DOHH2 (cell line): ENCODE results near the gene C1orf232.

Source experiments
- H3F3A ChIP-seq: fragments of 200-600 bp; sonication (generic), shearing (Covaris generic); 2 replicates; pipeline ENCODE4 v1.6.0; 2016; ENCODE audit warnings: antibody characterized with exemption, mild to moderate bottlenecking; ENCODE audit not compliant: control insufficient read depth, insufficient read depth
- H3K27ac ChIP-seq: fragments of 200-600 bp; sonication (generic); 2 replicates; pipeline ENCODE4 v1.5.1; 2014; ENCODE audit warnings: low read depth, mild to moderate bottlenecking, low read length, moderate library complexity
- H3K27me3 ChIP-seq: fragments of 200-600 bp; sonication (generic); 2 replicates; pipeline ENCODE4 v1.6.1; 2014; ENCODE audit warnings: mild to moderate bottlenecking, low read length, mixed read lengths; ENCODE audit not compliant: control insufficient read depth
- H3K36me3 ChIP-seq: fragments of 200-600 bp; sonication (generic); 2 replicates; pipeline ENCODE4 v1.6.1; 2014; ENCODE audit warnings: mild to moderate bottlenecking, low read length, moderate library complexity, mixed read lengths; ENCODE audit not compliant: control insufficient read depth
- H3K4me1 ChIP-seq: fragments of 200-600 bp; sonication (generic); 2 replicates; pipeline ENCODE4 v1.6.1; 2014; ENCODE audit warnings: mild to moderate bottlenecking, low read length, mixed read lengths; ENCODE audit not compliant: control insufficient read depth
- H3K4me2 ChIP-seq: fragments of 200-600 bp; sonication (generic); 2 replicates; pipeline ENCODE4 v1.6.0; 2014; ENCODE audit warnings: mild to moderate bottlenecking, low read length, moderate library complexity
- H3K4me3 ChIP-seq: fragments of 200-600 bp; sonication (generic); 2 replicates; pipeline ENCODE4 v1.5.1; 2014; ENCODE audit warnings: mild to moderate bottlenecking, low read length, mixed read lengths
- H3K79me2 ChIP-seq: fragments of 200-600 bp; sonication (generic); 2 replicates; pipeline ENCODE4 v1.6.1; 2014; ENCODE audit warnings: mild to moderate bottlenecking, low read length, mixed read lengths; ENCODE audit not compliant: control insufficient read depth
- H3K9me2 ChIP-seq: fragments of 200-600 bp; sonication (generic); replicated peaks from 2 replicates; pipeline ENCODE4 v1.6.1; 2014; ENCODE audit warnings: mild to moderate bottlenecking, low read length, mixed read lengths; ENCODE audit not compliant: control insufficient read depth
- H3K9me3 ChIP-seq: fragments of 200-600 bp; sonication (generic); 2 replicates; pipeline ENCODE4 v1.6.1; 2014; ENCODE audit warnings: antibody characterized with exemption, low read length, mixed read lengths; ENCODE audit not compliant: control insufficient read depth, insufficient read depth
- H4K20me1 ChIP-seq: fragments of 200-600 bp; sonication (generic); 2 replicates; pipeline ENCODE4 v1.6.0; 2014; ENCODE audit warnings: low read depth, mild to moderate bottlenecking, antibody characterized with exemption, low read length, moderate library complexity; ENCODE audit not compliant: control insufficient read depth, insufficient read depth
- EZH2phosphoT487 ChIP-seq: fragments of 200-600 bp; sonication (generic); IDR thresholded peaks from 2 replicates; pipeline ENCODE4 v1.6.1; 2017; ENCODE audit warnings: borderline replicate concordance, mild to moderate bottlenecking, antibody characterized with exemption, low read length, moderate library complexity, mixed read lengths
- TF ChIP-seq, protein P1 (sequence below): fragments of 200-600 bp; sonication (generic); IDR thresholded peaks from one replicate; pipeline ENCODE4 v1.5.1; 2014; ENCODE audit warnings: antibody characterized with exemption, mild to moderate bottlenecking, low read depth, low read length; ENCODE audit not compliant: poor library complexity, severe bottlenecking

Gene C1orf232

DNA sequence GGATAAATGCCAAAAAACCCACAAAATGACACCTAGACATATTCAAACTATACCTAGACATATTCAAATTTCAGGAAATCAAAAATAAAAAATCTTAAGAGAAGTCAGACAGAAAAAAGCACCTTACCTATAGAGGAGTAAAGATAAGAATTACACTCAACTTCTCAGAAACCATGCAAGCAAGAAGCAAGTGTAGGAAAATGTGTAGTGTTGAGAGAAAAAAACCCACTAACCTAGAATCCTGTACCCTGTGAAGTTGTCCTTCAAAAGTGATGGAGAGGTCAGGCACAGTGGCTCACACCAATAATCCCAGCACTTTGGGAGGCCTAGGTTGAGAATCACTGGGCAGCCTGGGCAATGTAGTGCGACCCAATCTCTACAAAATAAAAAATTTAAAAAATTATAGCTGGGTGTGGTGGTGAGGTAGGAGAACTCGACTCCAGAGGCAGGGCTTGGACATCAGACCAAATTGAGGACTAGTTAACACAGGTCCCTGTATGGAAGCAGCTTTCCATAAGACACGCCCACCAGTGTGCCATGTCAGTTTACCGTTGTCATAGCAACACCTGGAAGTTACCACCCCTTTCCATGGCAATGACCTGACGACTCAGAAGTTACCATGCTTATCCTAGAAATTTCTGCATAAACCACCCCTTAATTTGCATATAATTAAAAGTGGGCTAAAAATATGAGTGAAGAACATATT is 36.5 kb downstream of the C1orf232 start:
- Histone ChIP-seq H3K27me3 (no peaks in the 10 kb centered on the region), H3K79me2 (no peaks in the 10 kb centered on the region), H3K27ac (no peak overlapping the region)

DNA sequence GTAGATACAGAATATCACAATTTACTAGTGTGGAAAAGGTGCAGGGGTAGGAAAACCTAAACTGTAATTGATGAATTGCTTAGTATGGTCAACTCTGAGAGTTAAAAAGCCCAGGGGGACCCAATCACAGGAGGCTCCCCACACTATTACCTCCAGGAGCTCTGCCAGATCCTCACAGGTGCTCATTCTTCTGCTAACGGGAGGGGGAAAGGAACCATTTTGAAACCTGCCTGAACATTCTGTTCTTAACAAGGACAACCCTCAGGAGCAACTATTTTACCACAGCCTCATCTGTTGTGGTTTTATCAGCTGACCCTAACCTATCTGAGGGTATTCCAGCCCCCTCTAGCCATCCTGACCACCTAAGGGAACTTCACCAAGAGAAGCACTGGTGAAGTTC is 38.1 kb downstream of the C1orf232 start:
- Histone ChIP-seq H4K20me1 (no peaks in the 10 kb centered on the region), H3K79me2 (no peaks in the 10 kb centered on the region), H3K9me2 (no peaks in the 10 kb centered on the region), H3K4me2 (no peak overlapping the region), H3K27me3 (no peaks in the 10 kb centered on the region), H3K9me3 (no peaks in the 10 kb centered on the region), H3K4me1 (peaks cover 27% of the 10 kb centered on the region), H3K27ac (no peak overlapping the region), H3F3A (peaks cover 8% of the 10 kb centered on the region), H3K36me3 (no peaks in the 10 kb centered on the region), H3K4me3 (no peak overlapping the region)
- TF ChIP-seq EZH2phosphoT487 = no peak
- TF ChIP-seq, protein P1, sequence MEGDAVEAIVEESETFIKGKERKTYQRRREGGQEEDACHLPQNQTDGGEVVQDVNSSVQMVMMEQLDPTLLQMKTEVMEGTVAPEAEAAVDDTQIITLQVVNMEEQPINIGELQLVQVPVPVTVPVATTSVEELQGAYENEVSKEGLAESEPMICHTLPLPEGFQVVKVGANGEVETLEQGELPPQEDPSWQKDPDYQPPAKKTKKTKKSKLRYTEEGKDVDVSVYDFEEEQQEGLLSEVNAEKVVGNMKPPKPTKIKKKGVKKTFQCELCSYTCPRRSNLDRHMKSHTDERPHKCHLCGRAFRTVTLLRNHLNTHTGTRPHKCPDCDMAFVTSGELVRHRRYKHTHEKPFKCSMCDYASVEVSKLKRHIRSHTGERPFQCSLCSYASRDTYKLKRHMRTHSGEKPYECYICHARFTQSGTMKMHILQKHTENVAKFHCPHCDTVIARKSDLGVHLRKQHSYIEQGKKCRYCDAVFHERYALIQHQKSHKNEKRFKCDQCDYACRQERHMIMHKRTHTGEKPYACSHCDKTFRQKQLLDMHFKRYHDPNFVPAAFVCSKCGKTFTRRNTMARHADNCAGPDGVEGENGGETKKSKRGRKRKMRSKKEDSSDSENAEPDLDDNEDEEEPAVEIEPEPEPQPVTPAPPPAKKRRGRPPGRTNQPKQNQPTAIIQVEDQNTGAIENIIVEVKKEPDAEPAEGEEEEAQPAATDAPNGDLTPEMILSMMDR = no peak

More for the DNA sequence above, 36.5 kb downstream of the C1orf232 start:
- H3K36me3 ChIP-seq = no peaks in the 10 kb centered on the region
- TF ChIP-seq, protein P1 = no peak
- no peak for TF ChIP-seq EZH2phosphoT487
- H3F3A ChIP-seq = no peaks in the 10 kb centered on the region
- 0 out of 2 replicates have a peak overlapping the region, but pooled peaks have one; percentile 7 for H3K4me2 ChIP-seq
- no peak overlapping the region for H3K4me3 ChIP-seq
- H3K4me1 ChIP-seq = peaks cover 11% of the 10 kb centered on the region
- H3K9me3 ChIP-seq = no peaks in the 10 kb centered on the region
- no peaks in the 10 kb centered on the region for H3K9me2 ChIP-seq
- no peaks in the 10 kb centered on the region for H4K20me1 ChIP-seq

DNA sequence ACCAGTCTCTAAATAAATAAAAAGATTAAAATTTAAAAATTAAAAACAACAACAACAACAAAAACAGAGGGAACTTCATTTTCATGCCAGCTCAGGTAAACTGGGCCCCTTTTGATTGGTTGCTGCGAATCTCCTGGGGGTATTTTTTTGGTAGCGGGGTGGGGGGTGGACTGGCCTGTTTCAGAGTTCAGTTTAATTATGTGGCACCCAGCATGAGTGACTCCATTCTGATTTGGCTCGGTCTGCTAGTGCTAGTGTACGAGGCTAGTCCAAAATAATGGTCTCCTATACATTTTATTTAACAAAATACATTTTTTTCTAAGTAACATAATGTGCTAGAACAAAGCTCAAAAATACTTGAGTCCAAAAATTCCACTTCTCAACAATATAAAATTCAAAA is 39.0 kb downstream of the C1orf232 start:
- no peaks in the 10 kb centered on the region for H3K9me3 ChIP-seq
- H3K4me3 ChIP-seq = no peak overlapping the region
- H3K36me3 ChIP-seq = peaks cover 3% of the 10 kb centered on the region
- no peak overlapping the region for H3K4me2 ChIP-seq
- H3K9me2 ChIP-seq = no peaks in the 10 kb centered on the region
- TF ChIP-seq, protein P1 = no peak
- no peaks in the 10 kb centered on the region for H4K20me1 ChIP-seq
- no peak overlapping the region for H3K27ac ChIP-seq
- peaks cover 15% of the 10 kb centered on the region for H3F3A ChIP-seq
- no peaks in the 10 kb centered on the region for H3K27me3 ChIP-seq
- peaks cover 34% of the 10 kb centered on the region for H3K4me1 ChIP-seq
- H3K79me2 ChIP-seq = peaks cover 2% of the 10 kb centered on the region; the same call in 1 of the 2 replicates
